Calu3 (cell line): ENCODE results near the gene TMEM8B. TPM values are rescaled to one million over a fixed set of nuclear protein-coding genes. Genes with fewer than 3 reads are reported as not detected.

ENCODE experiments used
- BruUV-seq: library from RNA; stranded (reverse); fragments of 400-500 nt; replicated peaks from 2 replicates; lab custom pipeline; 2021; lab: Mats Ljungman, UMichigan
- CTCF ChIA-PET: fragments of 300-600 bp; sonication (Branson Sonifier 250); formaldehyde crosslinking; loops from one replicate; lab custom pipeline; 2022; ENCODE audit warnings: antibody characterized with exemption; lab: Charles Lee
- DNase-seq: peaks from one replicate; pipeline ENCODE4 v3.0.0; 2022
- H3K27ac Mint-ChIP-seq: one replicate; pipeline ENCODE4 v1.8.0; 2022; ENCODE audit warnings: mixed read lengths; ENCODE audit not compliant: unreplicated experiment
- H3K27me3 Mint-ChIP-seq: one replicate; pipeline ENCODE4 v1.8.0; 2022; ENCODE audit warnings: mixed read lengths; ENCODE audit not compliant: unreplicated experiment
- H3K36me3 Mint-ChIP-seq: one replicate; pipeline ENCODE4 v1.8.0; 2022; ENCODE audit warnings: mild to moderate bottlenecking, moderate library complexity, mixed read lengths; ENCODE audit not compliant: insufficient read depth, unreplicated experiment
- H3K4me1 Mint-ChIP-seq: one replicate; pipeline ENCODE4 v1.8.0; 2022; ENCODE audit warnings: mild to moderate bottlenecking, low read depth, mixed read lengths; ENCODE audit not compliant: unreplicated experiment
- H3K4me3 Mint-ChIP-seq: one replicate; pipeline ENCODE4 v1.8.0; 2022; ENCODE audit warnings: mild to moderate bottlenecking, low read depth, moderate library complexity, mixed read lengths; ENCODE audit not compliant: unreplicated experiment
- H3K9me3 Mint-ChIP-seq: one replicate; pipeline ENCODE4 v1.8.0; 2022; ENCODE audit warnings: low read depth, mixed read lengths; ENCODE audit not compliant: unreplicated experiment
- intact Hi-C: fragments of 100-400 bp; cut with micrococcal nuclease; formaldehyde crosslinking; loops from one replicate; pipeline ENCODE4 v1.10.0; 2022; ENCODE audit not compliant: unreplicated experiment
- total RNA-seq: library from RNA; stranded (reverse); gene quantifications from 2 replicates; pipeline ENCODE4 v1.2.3, GENCODE V29; 2022
- TF ChIP-seq, protein P1 (sequence below): fragments of 200-600 bp; IDR thresholded peaks from one replicate; pipeline ENCODE4 v1.8.0; 2022; ENCODE audit warnings: antibody characterized with exemption; ENCODE audit not compliant: unreplicated experiment

TMEM8B gene
- total RNA-seq, 1 experiment from 2014 or later: 2.5 TPM

DNA sequence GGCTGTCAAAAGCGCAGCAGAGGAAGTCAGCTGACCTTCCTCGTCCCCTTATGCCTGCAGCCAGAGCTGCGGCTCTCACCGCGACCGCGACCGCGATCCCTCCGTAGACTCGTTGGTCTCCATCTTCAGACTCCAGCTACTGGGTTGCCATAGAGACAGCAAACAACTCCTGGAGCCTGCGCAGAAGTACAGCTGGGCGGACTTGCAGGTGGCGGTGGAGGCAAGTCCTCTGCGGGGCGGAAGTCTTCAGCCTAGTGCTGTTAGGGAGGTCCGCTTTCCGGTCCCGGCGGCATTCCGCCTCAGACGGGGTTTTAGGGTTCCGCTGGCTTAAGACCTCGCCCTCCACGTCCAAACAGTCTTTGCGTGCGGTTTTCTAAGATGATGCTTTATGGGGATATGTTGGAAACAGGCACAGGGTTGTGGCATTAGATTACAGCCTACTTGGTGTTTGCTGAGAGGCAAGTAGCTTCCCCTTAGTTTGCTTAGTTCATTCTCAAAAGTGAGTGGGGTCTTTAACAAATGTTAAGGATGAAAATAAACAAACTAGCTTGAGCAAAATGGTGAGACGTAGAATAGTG is 16.9 kb upstream of the TMEM8B start, which contains the start of gene SPAG8:
TSS of gene SPAG8 (minus strand) at position 238 of the 578 bp plus-strand sequence. CDS start at position 123, 115 bp downstream.
- no TSS peak for BruUV-seq
- H3K27me3 Mint-ChIP-seq: peaks cover 5% of the 10 kb centered on the region
- CTCF ChIA-PET: interaction anchor here (0.6 to 1.4 kb wide), 2 partner anchors 33 to 76 kb away, joined by 3 read pairs; no protein-coding TSS in a partner anchor
- TF ChIP-seq, protein P1, sequence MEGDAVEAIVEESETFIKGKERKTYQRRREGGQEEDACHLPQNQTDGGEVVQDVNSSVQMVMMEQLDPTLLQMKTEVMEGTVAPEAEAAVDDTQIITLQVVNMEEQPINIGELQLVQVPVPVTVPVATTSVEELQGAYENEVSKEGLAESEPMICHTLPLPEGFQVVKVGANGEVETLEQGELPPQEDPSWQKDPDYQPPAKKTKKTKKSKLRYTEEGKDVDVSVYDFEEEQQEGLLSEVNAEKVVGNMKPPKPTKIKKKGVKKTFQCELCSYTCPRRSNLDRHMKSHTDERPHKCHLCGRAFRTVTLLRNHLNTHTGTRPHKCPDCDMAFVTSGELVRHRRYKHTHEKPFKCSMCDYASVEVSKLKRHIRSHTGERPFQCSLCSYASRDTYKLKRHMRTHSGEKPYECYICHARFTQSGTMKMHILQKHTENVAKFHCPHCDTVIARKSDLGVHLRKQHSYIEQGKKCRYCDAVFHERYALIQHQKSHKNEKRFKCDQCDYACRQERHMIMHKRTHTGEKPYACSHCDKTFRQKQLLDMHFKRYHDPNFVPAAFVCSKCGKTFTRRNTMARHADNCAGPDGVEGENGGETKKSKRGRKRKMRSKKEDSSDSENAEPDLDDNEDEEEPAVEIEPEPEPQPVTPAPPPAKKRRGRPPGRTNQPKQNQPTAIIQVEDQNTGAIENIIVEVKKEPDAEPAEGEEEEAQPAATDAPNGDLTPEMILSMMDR: no peak
- peaks cover 8% of the 10 kb centered on the region for H3K4me1 Mint-ChIP-seq
- H3K36me3 Mint-ChIP-seq: peaks cover 33% of the 10 kb centered on the region
- H3K4me3 Mint-ChIP-seq: peak within 1 kb of the TSS; percentile 66
- peak; percentile 82 for DNase-seq
- H3K9me3 Mint-ChIP-seq: no peaks in the 10 kb centered on the region
- H3K27ac Mint-ChIP-seq: no peak within 1 kb of the TSS
- intact Hi-C loops: loop anchor here (10.0 kb wide), 1 partner anchor 77 kb away; the partner anchor contains the start of genes CREB3 and TLN1

DNA sequence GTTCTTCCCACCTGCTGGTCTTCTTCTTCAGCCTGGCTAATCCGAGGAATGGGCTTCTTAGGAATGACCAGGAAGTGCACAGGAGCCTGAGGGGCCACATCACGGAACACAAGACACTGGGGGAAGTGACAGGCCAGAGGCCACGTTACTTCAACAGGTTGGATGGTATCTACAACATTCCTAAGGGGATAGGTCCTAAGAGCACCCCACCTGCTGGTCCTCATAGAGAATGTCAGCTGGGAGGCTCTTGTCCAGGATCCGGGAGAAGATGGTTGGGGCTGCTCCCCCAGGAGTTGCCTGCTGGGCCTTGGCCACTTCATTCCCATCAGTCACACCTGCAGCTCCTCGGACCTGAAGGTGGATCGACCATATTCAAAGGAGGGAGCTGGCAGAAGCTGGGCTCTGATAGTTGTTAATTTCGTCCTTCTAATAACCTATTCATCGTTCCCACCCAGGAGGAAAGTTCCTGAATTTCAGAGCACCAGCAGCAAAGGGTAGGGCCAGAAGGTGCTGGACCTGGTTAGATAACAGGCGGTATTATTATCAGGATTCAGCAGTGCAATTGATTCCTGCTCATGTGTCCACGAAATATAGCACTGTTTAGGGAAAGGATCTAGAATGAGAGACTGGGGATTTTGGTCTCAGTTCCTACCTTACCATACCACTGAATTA is 15.5 kb upstream of the TMEM8B start:
- TF ChIP-seq, protein P1: peak; percentile 40
- peak overlapping the region; percentile 75 for H3K4me3 Mint-ChIP-seq
- peaks cover 19% of the 10 kb centered on the region for H3K27me3 Mint-ChIP-seq
- no peak overlapping the region for H3K27ac Mint-ChIP-seq
- peak; percentile 24 for DNase-seq
- intact Hi-C loops: loop anchor here (2.0 to 10.0 kb wide), 2 partner anchors 15 to 79 kb away; partner anchors contain the start of genes CREB3, FAM221B, TLN1 and TMEM8B
- CTCF ChIA-PET: interaction anchor here (0.6 to 1.7 kb wide), 5 partner anchors 16 to 119 kb away, joined by 3 to 5 read pairs (median 3); partner anchors contain the start of genes GBA2, RGP1 and TMEM8B
- no peaks in the 10 kb centered on the region for H3K9me3 Mint-ChIP-seq
- peaks cover 8% of the 10 kb centered on the region for H3K4me1 Mint-ChIP-seq
- TSS peak; percentile 82 for BruUV-seq
- H3K36me3 Mint-ChIP-seq: peaks cover 29% of the 10 kb centered on the region

DNA sequence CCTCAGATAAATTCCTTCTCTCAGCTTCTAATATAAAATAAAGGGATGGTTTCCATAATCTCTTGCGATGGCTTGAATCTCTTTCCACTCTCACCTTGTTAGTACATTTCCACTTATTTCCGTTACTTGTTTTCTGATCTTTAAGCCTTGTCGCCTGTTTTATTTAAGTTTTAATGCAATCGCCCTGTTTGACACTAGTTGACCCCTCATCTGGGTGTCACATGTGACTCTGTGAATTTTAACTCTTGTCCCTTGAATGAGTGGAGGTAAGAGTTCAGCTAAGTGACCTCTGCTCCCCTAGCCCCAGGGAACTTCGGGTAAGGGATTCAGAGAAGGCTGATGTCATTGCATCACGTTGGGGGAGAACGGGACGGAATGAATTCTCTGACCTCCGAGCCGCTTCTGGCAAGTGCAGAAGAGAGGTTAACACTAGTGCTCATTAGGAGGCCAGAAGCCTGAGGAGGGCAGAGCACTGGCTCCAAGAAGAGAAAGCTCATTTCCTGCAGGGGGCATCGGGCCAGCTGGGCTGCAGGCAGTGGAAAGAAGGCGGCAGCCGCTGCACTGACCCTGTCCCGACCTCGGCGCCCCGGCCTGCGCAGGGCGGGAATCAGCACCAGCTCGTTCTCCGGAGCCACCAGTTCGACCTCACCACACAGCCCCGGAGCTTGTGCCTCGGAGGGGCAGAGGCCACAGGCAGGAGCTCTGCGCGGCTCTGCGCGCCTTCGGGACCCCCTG is 14.8 kb upstream of the TMEM8B start:
- peak overlapping the region; percentile 67 for H3K27ac Mint-ChIP-seq
- H3K9me3 Mint-ChIP-seq: no peaks in the 10 kb centered on the region
- peaks cover 8% of the 10 kb centered on the region for H3K4me1 Mint-ChIP-seq
- CTCF ChIA-PET: interaction anchor here (0.6 to 1.7 kb wide), 8 partner anchors 12 to 774 kb away, joined by 3 to 5 read pairs (median 3); partner anchors contain the start of genes CCDC107, GBA2, RGP1 and RMRP
- peaks cover 21% of the 10 kb centered on the region for H3K27me3 Mint-ChIP-seq
- intact Hi-C loops: loop anchor here (2.0 to 10.0 kb wide), 2 partner anchors 15 to 79 kb away; partner anchors contain the start of genes CREB3, FAM221B, TLN1 and TMEM8B
- H3K4me3 Mint-ChIP-seq: peak overlapping the region; percentile 75
- no TSS peak for BruUV-seq
- peak; percentile 63 for DNase-seq
- TF ChIP-seq, protein P1: peak; percentile 23
- H3K36me3 Mint-ChIP-seq: peaks cover 29% of the 10 kb centered on the region
